ENCODE data around the gene IL31.
"Not testable (repeated sequence)": the region's sequence is repeated elsewhere in the genome, so short reads cannot be mapped to it uniquely, and the experiment has no call there.

IL31 gene

DNA sequence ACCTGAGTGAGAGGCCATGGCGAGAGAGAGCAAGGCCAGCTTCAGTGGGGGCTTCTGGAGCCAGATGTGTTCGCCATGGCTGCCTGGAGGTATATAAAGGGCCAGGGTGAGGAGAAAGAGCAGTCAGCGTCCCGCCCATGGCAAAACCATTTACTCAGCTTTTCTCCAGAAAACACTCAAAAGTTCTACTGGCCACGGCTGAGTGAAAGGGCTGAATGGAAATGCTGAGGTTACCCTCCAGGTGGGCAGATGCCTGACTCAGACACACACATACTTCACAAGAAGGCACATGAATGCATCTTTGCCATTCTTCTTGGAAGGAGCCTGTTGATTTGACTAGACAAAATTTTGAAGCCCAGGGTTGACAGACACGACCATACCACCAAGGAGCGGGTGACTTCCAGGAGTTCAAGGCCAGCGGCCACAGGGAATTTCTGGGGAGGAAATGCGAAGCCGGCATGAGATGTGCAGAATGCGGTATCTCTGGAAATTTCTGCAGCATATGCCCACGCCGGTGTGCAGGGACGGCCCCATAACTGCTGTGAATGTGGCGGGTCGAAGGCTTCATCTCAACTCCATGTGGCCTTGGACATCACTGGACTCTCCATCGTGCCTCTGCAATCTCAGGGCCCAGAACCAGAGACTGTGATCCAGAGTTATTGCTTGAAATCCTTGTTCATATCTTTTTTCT is at the start of gene IL31:
Gene IL31 (minus strand): TSS at position 67 of the 691 bp plus-strand sequence. CDS start 49 bp downstream, at position 18.
- DNase-seq (ENCODE audit: low read depth in 2 of 2): peak in 1 of 2 donors; percentile 41

DNA sequence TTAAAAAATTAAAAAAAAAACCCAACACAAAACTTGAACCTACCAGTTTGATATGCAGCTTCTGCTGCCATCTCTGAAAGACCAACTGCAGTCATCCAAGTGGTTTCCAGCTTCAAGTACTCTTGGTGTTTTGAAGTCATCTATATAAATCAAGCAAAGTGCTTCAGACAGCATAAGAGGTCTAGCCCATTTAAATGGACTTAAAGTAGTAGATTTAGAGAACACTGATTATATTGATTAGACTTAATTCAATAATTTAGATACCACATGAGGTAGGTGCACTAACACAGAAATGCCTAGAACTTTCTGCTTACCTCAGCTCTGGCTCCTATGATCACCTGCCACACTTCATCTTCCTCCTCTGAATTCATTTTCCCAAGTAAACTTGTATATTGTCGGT is 42.4 kb upstream of the IL31 start:
- DNase-seq (ENCODE audit: low read depth in 2 of 2): no peak

DNA sequence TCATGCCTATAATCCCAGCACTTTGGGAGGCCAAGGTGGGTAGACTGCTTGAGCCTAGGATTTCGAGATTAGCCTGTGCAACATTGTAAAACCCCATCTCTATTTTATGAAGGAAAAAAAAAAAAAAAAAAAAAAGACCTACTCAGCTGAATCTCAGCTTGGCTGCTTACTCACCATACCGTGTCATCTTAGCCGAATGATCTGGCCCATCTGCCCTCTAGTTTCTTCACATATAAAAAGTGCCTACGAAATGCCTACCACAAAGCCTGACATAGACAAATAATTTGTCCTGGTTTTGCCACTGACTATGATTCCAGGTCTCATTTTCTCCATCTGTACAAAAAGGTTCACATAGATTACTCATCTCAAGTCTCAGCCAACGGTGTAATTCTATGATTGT is 41.8 kb upstream of the IL31 start:
- DNase-seq (ENCODE audit: low read depth in 2 of 2): no peak

DNA sequence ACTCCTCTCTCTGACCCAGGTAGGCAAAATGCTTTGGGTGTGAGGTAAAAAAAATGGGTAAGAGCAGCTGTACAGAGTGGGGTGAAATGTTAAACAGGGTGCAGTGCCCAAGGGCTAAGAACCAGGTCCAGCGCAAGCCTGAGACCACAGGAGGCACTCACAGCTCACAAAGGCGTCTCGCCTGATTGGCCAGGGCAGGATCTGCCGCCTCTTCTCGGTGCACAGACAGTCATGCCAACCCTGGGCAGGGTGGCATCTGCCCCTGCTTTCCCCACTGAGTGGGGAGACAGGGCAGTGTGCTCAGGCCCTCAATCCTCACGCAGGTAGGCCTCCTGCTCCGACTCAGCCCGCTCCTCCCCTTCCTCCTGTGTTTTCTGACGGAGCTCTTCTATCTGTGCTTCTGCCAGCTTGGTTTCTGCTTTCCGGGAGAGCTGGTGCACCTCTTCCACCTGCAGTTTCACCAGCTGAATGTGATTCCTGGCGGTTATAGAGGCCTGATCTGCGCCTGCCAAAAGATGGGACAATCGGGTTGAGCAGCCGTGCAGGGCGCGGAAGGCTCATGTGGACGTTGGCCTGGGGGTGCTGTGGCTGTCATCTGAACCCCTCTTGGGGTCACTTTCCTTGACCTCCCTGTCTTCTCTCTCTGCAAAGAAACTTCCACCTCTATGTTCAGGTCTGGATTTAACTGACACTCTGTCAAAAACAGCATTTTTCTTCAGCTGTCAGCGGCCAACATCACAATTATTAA is 34.2 kb upstream of the IL31 start:
- DNase-seq (ENCODE audit: low read depth in 2 of 2): no peak

DNA sequence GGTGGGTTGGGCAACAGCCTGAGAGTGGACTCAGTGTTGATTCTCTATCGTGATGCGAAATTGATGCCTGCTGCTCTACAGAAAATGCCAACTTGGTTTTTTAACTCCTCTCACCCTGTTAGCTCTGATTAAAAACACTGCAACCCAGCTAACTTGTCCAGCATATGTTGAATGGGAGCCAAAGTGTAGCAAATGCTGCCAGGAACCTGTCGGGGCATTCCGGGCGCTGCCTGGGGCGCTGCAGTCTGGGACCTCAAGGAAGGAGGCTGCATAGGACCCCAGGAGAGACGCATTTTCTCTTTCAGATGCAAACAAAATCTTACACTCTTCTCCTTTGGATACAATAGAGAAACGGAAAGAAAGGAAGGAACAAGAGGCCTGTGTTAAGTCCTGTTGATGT is 33.4 kb upstream of the IL31 start:
- DNase-seq (ENCODE audit: low read depth in 2 of 2): no peak

DNA sequence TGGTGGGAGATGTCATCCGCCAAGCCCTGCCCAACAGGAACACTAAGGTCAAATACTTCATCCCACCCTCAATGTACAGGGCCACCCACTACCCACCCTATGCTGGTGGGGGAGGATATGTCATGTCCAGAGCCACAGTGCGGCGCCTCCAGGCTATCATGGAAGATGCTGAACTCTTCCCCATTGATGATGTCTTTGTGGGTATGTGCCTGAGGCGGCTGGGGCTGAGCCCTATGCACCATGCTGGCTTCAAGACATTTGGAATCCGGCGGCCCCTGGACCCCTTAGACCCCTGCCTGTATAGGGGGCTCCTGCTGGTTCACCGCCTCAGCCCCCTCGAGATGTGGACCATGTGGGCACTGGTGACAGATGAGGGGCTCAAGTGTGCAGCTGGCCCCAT is 33.0 kb upstream of the IL31 start:
- no peak for DNase-seq (ENCODE audit: low read depth in 2 of 2)

DNA sequence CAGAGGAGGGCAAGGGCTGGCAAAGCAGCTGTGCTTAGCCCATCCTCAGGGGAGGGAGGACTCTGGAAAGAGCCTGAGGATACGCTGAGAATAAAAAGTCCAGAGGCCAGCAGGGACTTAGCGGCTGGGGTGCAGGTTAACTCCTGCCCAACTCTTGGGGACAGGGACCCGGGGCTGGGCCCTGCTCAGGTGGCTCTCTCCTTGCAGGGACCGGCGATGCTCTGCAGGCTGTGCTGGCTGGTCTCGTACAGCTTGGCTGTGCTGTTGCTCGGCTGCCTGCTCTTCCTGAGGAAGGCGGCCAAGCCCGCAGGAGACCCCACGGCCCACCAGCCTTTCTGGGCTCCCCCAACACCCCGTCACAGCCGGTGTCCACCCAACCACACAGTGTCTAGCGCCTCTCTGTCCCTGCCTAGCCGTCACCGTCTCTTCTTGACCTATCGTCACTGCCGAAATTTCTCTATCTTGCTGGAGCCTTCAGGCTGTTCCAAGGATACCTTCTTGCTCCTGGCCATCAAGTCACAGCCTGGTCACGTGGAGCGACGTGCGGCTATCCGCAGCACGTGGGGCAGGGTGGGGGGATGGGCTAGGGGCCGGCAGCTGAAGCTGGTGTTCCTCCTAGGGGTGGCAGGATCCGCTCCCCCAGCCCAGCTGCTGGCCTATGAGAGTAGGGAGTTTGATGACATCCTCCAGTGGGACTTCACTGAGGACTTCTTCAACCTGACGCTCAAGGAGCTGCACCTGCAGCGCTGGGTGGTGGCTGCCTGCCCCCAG is 32.3 kb upstream of the IL31 start:
- DNase-seq (ENCODE audit: low read depth in 2 of 2): no peak

DNA sequence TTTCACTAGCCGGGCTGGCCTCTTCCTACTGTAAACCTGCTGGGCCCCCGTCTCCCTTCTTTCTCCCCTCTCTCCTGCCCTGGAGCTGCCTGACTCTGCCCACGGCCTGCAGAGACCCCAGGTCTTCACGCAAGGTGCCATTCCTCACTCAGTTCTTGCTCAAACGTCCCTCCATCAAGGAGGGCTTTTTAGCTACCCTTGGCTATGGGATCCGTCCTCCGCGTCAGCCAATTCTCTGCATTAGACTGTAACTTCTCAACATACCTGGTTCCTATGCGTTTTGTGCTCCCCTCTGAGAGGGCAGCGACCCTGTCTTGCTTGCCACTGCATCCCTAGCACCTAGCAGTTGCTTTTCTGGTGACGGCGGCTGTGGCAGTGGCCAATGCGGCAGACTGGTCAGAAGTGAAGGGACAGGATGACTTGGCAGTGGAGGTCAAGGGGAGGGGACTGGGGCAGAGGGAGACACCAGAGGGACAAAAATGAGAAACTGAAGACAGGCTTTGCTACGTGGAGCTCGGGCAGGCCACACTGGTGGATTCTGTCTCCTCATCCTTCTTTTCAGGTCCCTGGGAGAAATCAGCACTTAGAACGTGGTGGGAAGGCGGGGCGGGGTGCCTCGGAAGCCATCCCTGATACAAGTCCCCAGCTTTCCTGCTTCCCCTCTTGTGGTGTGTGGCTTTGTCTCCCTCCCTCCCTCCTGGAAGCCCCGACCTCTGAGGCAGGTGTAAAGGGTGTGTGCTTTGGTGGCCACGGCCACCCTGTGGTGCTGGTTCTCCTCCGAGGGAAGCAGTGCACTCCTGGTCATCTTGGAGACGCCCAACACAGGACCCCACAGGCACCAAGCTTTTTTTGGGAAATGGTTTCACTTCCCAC is 31.3 kb upstream of the IL31 start:
- no peak for DNase-seq (ENCODE audit: low read depth in 2 of 2)

DNA sequence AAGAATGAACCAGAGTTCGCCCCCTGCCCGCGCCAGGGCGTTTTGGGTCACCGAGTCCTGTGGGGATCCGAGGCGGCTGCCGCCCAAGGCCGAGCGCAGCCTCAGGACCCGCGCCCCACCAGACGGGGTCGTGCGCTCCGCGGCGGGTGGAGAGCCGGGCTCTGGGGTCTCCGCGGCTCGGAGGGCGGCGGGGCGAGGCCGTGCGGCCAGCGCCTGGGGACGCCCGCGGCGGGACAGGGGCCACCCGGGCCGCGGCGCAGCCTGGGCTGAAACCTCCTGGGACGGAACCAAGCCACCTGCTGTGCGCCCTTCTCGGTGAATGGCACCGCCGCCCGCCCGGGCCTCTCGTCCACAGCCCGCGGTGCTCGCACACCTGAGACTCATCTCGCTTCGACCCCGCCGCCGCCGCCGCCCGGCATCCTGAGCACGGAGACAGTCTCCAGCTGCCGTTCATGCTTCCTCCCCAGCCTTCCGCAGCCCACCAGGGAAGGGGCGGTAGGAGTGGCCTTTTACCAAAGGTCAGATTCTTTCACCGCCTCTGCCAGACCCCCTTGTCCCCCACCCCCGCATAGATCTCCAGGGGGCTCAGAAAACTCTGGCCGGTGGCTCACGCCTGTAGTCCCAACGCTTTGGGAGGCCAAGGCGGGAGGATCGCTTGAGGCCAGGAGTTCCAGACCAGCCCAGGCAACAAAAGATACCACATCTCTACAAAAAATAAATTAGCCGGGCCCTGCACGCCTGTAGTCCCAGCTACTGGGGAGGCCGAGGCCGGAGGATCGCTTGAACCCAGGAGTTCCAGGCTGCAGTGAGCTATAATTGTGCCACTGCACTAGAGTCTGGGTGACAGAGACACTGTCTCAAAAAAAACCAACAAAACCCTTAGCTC is 30.4 kb upstream of the IL31 start:
- no peak for DNase-seq (ENCODE audit: low read depth in 2 of 2)

DNA sequence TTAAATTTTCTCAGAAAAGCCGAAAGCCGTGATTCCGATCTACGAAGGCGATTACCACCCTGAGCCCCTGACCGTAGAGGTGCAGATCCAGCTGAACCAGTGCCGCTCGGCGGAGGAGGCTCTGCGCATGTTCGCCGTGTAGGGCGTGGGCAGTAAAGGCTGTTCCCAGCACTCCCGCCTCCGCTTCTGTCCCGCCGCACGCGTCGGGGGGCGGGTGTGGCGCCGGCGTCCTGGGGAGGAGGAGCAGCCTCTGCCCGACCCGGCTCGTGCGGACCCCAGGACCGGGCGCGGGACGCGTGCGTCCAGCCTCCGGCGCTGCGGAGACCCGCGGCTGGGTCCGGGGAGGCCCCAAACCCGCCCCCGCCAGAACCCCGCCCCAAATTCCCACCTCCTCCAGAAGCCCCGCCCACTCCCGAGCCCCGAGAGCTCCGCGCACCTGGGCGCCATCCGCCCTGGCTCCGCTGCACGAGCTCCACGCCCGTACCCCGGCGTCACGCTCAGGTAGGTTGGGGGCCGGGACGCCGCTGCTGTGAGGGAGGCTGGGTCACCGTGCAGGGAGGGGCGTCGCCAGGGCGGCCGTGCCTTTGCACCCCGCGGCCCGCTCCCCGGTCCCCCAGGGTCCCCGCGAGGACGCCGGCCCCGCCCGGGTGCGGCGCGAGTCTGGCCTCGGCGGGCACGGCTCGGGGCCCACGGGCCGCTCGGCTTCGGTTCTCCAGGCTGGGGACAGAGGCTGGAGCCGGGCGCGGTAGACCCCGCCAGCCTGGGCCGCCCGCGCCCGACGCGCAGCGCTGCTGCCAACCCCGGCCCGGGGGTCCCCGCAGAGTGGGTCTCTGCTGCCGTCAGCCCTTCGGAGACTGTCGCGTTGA is 29.5 kb upstream of the IL31 start, which contains the start of gene B3GNT4:
Gene B3GNT4 (plus strand): TSS at position 409 of the 866 bp plus-strand sequence. CDS start 910 bp downstream, outside the sequence.
- peak in 1 of 2 donors; percentile 66 for DNase-seq (ENCODE audit: low read depth in 2 of 2)

DNA sequence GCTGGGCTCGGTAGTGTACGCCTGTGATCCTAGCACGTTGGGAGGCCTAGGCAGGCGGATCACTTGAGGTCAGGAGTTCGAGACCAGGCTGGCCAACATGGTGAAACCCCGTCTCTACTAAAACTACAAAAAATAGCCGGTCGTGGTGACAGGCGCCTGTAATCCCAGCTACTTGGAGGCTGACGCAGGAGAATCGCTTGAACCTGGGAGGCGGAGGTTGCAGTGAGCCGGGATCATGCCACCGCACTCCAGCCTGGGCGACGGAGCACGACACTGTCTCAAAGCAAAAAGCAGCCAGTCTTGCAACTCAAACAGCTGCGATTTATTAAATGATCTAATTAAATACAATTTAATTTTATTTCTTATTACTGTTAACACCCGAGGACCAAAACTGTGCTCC is 28.8 kb upstream of the IL31 start:
- DNase-seq (ENCODE audit: low read depth in 2 of 2): not testable (repeated sequence)

DNA sequence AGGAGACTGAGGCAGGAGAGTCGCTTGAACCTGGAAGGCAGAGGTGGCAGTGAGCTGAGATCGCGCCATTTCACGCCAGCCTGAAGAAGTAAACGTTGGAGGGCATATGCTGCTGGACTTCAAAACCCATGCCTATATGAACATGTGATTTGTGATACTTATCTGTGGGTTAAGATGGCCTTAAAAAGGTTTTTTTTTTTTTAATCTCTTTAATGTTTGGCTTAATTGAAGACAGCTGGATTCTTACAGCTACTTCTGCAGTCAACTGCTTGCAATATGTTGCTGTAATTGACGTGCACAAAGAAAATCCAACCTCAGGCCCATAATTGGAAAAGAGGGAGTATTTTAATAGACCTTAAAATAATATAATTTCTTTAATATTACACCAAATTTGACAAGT is 28.0 kb upstream of the IL31 start:
- no peak for DNase-seq (ENCODE audit: low read depth in 2 of 2)

DNA sequence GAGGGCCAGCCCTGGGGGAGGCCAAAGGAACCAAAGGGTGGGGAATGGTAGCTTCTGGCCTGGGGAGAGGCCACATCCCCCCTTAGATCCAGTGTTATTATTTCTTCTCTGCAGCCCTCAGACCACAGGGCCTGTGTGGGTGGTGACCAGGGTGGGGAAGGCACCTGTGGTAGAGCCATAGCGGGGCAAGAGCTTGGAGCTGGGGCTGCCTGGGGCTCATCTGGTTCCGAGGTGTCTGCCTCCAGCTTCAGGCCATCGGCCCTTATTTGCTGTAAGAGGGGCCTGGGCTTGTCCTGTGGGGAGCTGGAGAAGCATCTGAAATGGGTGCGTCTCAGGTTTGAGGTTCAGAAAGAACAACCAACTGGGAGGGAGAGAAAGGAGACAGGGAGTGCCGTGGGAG is 27.4 kb upstream of the IL31 start:
- DNase-seq (ENCODE audit: low read depth in 2 of 2): no peak

DNA sequence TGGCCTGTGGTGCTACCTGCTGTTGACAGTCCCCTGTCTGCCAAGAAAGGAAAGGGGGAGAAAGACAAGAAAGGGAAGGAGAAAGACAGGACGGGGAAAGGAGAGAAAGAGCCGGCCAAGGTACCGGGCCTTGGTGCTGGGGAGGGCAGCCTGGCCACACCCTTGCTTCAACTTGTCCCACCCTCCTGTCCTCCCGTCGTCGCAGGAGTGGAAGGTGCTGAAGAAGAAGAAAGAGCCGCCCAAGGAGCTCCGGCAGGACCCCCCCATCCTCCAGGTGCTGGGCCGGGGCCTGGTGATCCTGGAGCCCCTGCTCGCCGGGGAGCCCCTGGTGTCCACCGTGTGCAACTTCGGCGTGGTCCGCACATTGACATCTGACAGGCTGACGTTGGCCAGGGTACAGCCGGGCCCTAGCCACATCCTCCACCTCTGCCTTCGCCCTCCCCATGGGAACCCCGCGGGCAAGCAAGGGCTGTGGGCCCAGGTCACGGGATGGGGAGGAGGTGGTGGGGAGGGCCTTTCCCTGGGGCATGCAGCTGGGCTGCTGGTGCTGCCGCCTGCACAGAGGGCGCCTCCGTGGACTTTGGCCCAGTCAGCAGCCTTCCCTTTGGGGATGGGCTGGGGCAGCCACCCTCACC is 26.6 kb upstream of the IL31 start:
- DNase-seq (ENCODE audit: low read depth in 2 of 2): no peak

DNA sequence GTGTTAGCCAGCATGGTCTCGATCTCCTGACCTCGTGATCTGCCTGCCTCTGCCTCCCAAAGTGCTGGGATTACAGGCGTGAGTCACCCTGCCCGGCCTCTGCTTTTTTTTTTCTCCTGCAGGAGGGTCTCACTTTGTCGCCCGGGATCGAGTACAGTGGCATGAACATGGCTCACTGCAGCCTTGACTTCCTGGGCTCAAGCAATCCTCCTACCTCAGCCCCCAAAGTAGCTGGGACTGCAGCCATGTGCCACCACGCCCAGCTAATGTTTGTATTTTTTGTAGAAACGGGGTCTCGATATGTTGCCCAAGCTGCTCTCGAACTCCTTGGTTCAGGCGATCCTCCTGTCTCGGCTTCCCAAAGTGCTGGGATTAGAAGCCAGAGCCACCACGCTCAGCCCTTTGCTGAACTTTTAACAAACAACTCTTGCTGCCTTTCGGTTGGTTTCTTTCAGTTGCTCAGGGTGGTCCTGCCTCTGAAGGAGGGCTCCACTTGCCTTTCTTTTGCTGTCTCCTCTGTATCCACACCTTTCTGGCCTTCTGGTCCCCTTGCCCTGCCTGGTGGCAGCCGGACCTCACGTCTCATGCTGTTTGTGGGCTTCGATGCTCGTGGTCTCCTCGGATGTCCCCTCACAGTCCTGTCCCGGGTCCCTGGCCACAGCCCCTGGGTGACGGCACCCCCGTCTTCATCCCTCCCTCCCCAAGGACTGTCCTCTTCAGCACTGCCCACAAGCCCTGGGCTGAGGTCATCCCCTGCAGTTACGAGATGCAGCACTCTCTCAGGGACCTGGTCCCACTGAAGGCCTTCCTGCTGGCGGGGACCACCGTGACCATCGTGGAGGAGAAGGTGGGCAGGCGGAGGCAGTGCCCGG is 25.7 kb upstream of the IL31 start:
- DNase-seq (ENCODE audit: low read depth in 2 of 2): no peak

DNA sequence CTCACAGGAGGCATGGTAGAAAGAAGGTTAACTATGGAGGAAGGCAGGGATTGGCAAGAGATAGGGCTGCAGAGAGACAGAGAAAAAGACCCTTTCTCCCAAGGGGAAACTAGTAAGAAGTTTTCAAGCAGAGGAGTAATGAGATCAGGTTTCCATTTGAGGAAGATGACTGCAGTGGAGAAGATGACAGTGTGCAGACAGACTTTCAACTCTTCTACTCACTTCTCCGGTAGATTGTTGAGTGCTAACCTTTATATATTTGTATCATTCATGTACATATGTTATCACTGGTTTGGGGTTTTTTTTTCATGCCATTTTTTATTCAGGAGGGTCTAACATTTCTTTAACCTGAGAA is 23.6 kb upstream of the IL31 start:
- no peak for DNase-seq (ENCODE audit: low read depth in 2 of 2)

DNA sequence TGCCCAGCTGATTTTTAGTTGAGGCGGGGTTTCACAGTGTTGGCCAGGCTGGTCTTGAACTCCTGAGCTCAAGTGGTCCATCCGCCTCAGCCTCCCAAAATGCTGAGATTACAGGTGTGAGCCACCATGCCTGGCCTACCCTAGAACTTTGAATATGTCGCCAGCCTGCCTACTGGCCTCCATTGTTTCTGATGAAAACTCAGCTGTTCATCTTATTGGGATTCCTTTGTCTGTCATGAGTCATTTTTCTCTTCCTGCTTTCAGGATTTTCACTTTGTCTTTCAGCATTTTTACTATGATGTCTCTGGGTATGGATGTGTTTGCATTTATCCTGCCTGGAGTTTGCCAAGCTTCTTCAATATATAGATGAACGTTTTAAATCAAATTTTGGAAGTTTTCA is 21.4 kb upstream of the IL31 start:
- no peak for DNase-seq (ENCODE audit: low read depth in 2 of 2)

DNA sequence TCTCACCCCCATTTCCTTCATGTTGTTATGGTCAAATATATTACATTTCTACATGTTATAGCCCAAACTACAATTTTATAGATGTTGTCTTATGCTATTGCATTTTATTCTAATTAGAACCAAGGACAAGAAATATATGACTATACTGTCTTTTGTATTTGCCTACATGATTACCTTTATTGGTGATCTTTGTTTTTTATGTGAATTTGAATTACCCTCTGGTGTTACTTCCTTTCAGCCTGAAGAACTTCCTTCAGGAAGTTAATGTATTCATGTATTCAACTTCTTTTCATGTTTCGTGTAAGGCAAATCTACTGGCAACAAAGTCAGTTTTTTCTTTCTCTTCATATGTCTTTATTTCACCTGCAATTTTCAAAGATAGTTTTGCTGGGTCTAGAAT is 20.8 kb upstream of the IL31 start:
- no peak for DNase-seq (ENCODE audit: low read depth in 2 of 2)

Measured in stimulated activated CD4-positive, alpha-beta T cell treated with anti-CD3 and anti-CD28 coated beads, Interleukin-15, amount 100 ng/mL, for 48 hours (primary cell).